ENCODE results near the gene SCAI. TPM values are rescaled to one million over a fixed set of nuclear protein-coding genes. Genes with fewer than 3 reads are reported as not detected.

Gene SCAI
- total RNA-seq, 2 donors from 2014 or later, result 6.7 to 7.6 TPM

DNA sequence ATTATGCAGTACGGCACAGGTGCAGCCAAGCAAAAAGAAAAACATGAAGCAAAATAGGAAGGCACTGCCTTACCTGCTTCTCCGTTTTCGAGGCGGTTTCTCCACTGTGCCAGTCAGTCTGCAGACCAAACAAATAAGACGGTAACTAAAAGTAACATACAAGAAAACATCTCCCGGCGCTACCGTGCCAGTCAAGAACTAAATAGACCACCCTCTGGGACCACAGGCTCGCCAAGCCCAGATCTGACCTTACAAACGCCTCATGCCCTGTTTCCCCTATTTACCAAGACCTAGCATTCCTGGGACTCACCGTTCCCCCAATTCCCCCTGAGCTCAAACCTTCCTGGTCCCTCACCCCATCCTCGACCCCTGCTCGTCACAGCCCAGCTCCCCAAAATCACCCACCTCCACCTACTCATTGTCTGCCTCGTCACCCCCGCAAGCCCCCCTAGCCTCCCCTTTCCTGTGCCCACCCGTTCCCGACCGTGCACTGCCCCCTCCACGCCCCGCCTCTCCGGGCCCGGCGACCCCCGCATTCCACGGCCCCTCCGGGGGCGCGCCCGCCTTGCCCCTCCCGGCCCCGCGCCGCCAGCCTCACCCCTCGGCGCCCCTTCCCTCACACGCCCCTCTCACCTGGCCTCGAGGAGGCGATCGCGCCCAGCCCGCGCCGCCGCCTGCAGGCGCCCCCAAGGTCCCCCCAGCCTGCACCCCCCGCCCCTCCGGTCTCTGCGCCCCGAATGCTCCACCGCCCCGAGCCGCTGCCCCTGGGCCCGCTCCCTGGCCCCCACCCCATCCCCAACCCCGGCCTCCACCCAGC is 560 bp downstream of the SCAI start:
- intact Hi-C loops (cut with DNase I), result loop anchor here (10.0 kb wide), 1 partner anchor 288 kb away; the partner anchor contains the start of gene WDR38
- ATAC-seq, result no peak
- H3K4me1 ChIP-seq, result peaks cover 6% of the 10 kb centered on the region
- TF ChIP-seq POLR2A (IDR thresholded peaks at IDR 0.05), result no peak
- no peak for TF ChIP-seq CTCF (IDR thresholded peaks at IDR 0.05)
- H3K4me3 ChIP-seq, result peak overlapping the region; percentile 83 to 95
- H3K9me3 ChIP-seq, result no peaks in the 10 kb centered on the region
- H3K27ac ChIP-seq, result peak overlapping the region in 3 of 4 donors; percentile 55 to 81 (median 74)
- H3K36me3 ChIP-seq (replicated peaks in 1 of 2; ENCODE audit: insufficient read depth in 1 of 2, low read depth in 2 of 2), result no peaks in the 10 kb centered on the region
- 1 to 2% methylated on average over 23 to 50 of the region's 54 CpGs for WGBS, 2 donors
- DNase-seq, result peak in 3 of 4 donors; percentile 3 to 13 (median 13)
- no peaks in the 10 kb centered on the region for H3K27me3 ChIP-seq

DNA sequence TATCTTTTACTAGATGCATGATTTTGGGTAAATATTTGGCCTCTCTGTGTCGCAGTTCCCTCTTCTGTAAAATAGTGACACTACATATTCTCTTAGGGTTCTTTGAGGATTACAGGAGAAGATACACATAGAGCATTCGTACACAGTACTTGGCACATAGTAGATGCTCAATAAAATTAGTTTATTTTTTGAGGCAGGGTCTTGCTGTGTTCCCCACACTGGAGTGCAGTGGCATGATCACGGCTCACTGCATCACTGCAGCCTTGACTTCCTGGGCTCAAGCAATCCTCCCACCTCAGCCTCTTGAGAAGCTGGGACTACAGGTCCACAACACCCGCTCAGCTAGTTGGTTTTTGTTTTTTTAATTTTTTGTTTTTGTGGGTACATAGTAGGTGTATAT is 1.6 kb downstream of the SCAI start:
- DNase-seq (no peak), ATAC-seq (no peak)
- Histone ChIP-seq H3K27me3 (no peaks in the 10 kb centered on the region), H3K9me3 (no peaks in the 10 kb centered on the region), H3K4me3 (no peak overlapping the region), H3K36me3 (replicated peaks in 1 of 2; ENCODE audit: insufficient read depth in 1 of 2, low read depth in 2 of 2) (no peaks in the 10 kb centered on the region), H3K27ac (no peak overlapping the region), H3K4me1 (peaks cover 6% of the 10 kb centered on the region)
- intact Hi-C loops (cut with DNase I), result loop anchor here (10.0 kb wide), 1 partner anchor 287 kb away; the partner anchor contains the start of gene WDR38
- TF ChIP-seq CTCF (IDR thresholded peaks at IDR 0.05), result no peak
- TF ChIP-seq POLR2A (IDR thresholded peaks at IDR 0.05), result no peak
- 80 to 86% methylated on average over 4 of the region's 4 CpGs for WGBS, 2 donors

GRCh38 chr9:125141251-125141650 is 2.1 kb downstream of the SCAI start:
- TF ChIP-seq POLR2A (IDR thresholded peaks at IDR 0.05) (no peak), CTCF (IDR thresholded peaks at IDR 0.05) (no peak)
- WGBS, 2 donors, result 57 to 62% methylated on average over 3 of the region's 3 CpGs
- intact Hi-C loops (cut with DNase I), result loop anchor here (10.0 kb wide), 1 partner anchor 286 kb away; the partner anchor contains the start of gene WDR38
- no peak for ATAC-seq
- Histone ChIP-seq H3K27ac (no peak overlapping the region), H3K36me3 (replicated peaks in 1 of 2; ENCODE audit: insufficient read depth in 1 of 2, low read depth in 2 of 2) (no peaks in the 10 kb centered on the region), H3K4me3 (no peak overlapping the region), H3K4me1 (peaks cover 6% of the 10 kb centered on the region), H3K9me3 (no peaks in the 10 kb centered on the region), H3K27me3 (no peaks in the 10 kb centered on the region)
- no peak for DNase-seq

- Histone ChIP-seq H3K9me3 (no peaks in the 10 kb centered on the region), H3K4me3 (no peak overlapping the region), H3K27me3 (no peaks in the 10 kb centered on the region), H3K36me3 (replicated peaks in 1 of 2; ENCODE audit: insufficient read depth in 1 of 2, low read depth in 2 of 2) (no peaks in the 10 kb centered on the region), H3K4me1 (peaks cover 6% of the 10 kb centered on the region), H3K27ac (no peak overlapping the region)
- WGBS, 2 donors, result 71 to 94% methylated on average over 1 of the region's 1 CpG
- ATAC-seq, result no peak
- no peak for DNase-seq
- TF ChIP-seq POLR2A (IDR thresholded peaks at IDR 0.05) (no peak), CTCF (IDR thresholded peaks at IDR 0.05) (no peak)
- intact Hi-C loops (cut with DNase I), result loop anchor here (10.0 kb wide), 1 partner anchor 286 kb away; the partner anchor contains the start of gene WDR38
Observed at GRCh38 chr9:125140576-125140975, 2.8 kb downstream of the SCAI start.
